Measurements from ENCODE around the gene C19orf47. TPM values are rescaled to one million over a fixed set of nuclear protein-coding genes. Genes with fewer than 3 reads are reported as not detected.

Gene C19orf47
- polyA plus RNA-seq, 3 donors, result 7.6 to 10.2 (median 8.0) TPM

DNA sequence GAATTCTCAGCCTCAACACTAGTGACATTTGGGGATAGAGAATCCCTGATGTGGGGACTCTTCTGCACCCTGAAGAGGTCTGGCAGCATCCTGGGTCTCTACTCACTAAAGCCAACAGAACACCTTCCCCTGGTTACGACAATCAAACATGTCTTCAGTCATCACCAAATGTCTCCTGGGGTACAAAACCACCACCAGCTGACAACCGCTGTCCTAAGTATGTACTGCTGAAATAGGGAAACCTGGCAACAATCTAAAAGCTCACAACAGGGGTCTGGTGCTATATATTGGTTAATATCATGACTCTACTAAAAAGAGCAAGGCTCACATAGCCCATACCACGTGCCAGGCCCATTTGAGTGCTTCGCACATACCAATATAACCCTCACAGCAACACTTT, 76.5 kb downstream of the C19orf47 start:
- H3K4me2 ChIP-seq (replicated peaks; ENCODE audit: extremely low read depth, low read length, poor library complexity, severe bottlenecking), result no peak overlapping the region
- intact Hi-C loops (cut with micrococcal nuclease), result no loop called here
- no peaks in the 10 kb centered on the region for H3K27me3 ChIP-seq (ENCODE audit: control insufficient read depth in 2 of 2, insufficient read depth in 2 of 2, low read length in 2 of 2)
- no peak overlapping the region for H3K4me3 ChIP-seq (replicated peaks in 1 of 3; ENCODE audit: low read depth in 2 of 3, low read length in 3 of 3)
- no peak overlapping the region for H3K27ac Mint-ChIP-seq
- H3K36me3 Mint-ChIP-seq, result peaks cover 31 to 44% of the 10 kb centered on the region in 2 donors
- H3K79me2 ChIP-seq (ENCODE audit: insufficient read depth, low read length), result peaks cover 93% of the 10 kb centered on the region
- TF ChIP-seq, protein P1, sequence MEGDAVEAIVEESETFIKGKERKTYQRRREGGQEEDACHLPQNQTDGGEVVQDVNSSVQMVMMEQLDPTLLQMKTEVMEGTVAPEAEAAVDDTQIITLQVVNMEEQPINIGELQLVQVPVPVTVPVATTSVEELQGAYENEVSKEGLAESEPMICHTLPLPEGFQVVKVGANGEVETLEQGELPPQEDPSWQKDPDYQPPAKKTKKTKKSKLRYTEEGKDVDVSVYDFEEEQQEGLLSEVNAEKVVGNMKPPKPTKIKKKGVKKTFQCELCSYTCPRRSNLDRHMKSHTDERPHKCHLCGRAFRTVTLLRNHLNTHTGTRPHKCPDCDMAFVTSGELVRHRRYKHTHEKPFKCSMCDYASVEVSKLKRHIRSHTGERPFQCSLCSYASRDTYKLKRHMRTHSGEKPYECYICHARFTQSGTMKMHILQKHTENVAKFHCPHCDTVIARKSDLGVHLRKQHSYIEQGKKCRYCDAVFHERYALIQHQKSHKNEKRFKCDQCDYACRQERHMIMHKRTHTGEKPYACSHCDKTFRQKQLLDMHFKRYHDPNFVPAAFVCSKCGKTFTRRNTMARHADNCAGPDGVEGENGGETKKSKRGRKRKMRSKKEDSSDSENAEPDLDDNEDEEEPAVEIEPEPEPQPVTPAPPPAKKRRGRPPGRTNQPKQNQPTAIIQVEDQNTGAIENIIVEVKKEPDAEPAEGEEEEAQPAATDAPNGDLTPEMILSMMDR (IDR thresholded peaks at IDR 0.05), result no peak
- H3K27ac ChIP-seq (ENCODE audit: low read depth in 1 of 2, low read length in 2 of 2), result no peak overlapping the region
- H3K27me3 Mint-ChIP-seq (ENCODE audit: low read depth in 3 of 3), result peaks cover 0 to 3% (median 0%) of the 10 kb centered on the region in 3 donors
- DNase-seq, result no peak
- no peak overlapping the region for H3K4me3 Mint-ChIP-seq
- H4K20me1 ChIP-seq (ENCODE audit: insufficient read depth, low read length), result peaks cover 94% of the 10 kb centered on the region
- H3K4me1 ChIP-seq (ENCODE audit: control insufficient read depth in 1 of 2, insufficient read depth in 2 of 2, low read length in 2 of 2), result peaks cover 9 to 15% of the 10 kb centered on the region in 2 donors
- no peaks in the 10 kb centered on the region for H3K9me3 ChIP-seq (replicated peaks in 1 of 2; ENCODE audit: control insufficient read depth in 1 of 2, insufficient read depth in 1 of 2, low read length in 2 of 2)
- no peak overlapping the region for H2AFZ ChIP-seq (ENCODE audit: insufficient read depth, low read depth, low read length, poor library complexity, severe bottlenecking)
- 100% methylated on average over 3 of the region's 4 CpGs for WGBS (ENCODE audit: insufficient coverage)
- no peak overlapping the region for H3K9ac ChIP-seq (ENCODE audit: insufficient read depth, low read length, poor library complexity, severe bottlenecking)
- peaks cover 5 to 47% of the 10 kb centered on the region in 2 donors for H3K36me3 ChIP-seq (replicated peaks in 1 of 2; ENCODE audit: control insufficient read depth in 1 of 2, insufficient read depth in 2 of 2, low read length in 2 of 2)
- peaks cover 24% of the 10 kb centered on the region for H3K4me1 Mint-ChIP-seq
- no peaks in the 10 kb centered on the region for H3K9me3 Mint-ChIP-seq

DNA sequence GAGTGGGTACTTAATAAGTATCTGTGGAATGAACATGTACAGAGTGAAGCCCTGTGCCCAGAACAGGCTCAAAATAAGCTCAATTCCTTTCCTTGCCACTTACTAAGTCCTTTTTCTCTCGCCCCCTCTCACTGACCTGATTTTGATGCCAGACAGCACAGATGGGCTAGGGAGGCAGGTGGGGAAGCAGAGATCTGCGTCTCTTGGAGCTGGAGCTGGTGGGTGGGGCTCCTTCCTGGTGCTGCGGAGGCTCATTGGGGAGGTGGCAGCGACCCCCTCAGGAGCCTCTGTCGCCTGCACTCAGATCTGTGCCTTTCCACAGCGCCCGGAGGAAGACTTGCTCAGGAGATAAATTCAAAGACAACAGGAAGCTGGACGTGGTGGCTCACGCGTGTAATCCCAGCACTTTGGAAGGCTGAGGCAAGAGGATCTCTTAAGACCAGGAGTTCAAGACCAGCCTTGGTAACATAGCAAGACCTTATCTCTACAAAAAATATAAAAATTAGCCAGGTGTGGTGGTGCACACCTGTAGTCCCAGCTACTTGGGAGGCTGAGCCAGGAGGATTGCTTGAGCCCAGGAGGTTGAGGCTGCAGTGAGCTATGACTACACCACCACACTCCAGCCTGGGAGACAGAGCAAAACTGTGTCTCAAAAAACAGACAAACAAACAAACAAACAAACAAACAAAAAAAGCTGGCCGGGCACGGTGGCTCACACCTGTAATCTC, 77.7 kb downstream of the C19orf47 start:
- no peak overlapping the region for H3K9ac ChIP-seq (ENCODE audit: insufficient read depth, low read length, poor library complexity, severe bottlenecking)
- H3K9me3 ChIP-seq (replicated peaks in 1 of 2; ENCODE audit: control insufficient read depth in 1 of 2, insufficient read depth in 1 of 2, low read length in 2 of 2), result no peaks in the 10 kb centered on the region
- peaks cover 32 to 46% of the 10 kb centered on the region in 2 donors for H3K36me3 Mint-ChIP-seq

More for the DNA sequence above, 77.7 kb downstream of the C19orf47 start:
- intact Hi-C loops (cut with micrococcal nuclease), result no loop called here
- Histone ChIP-seq H3K4me1 (ENCODE audit: control insufficient read depth in 1 of 2, insufficient read depth in 2 of 2, low read length in 2 of 2) (peaks cover 9 to 15% of the 10 kb centered on the region in 2 donors), H3K4me3 (replicated peaks in 1 of 3; ENCODE audit: low read depth in 2 of 3, low read length in 3 of 3) (no peak overlapping the region), H2AFZ (ENCODE audit: insufficient read depth, low read depth, low read length, poor library complexity, severe bottlenecking) (no peak overlapping the region), H3K36me3 (replicated peaks in 1 of 2; ENCODE audit: control insufficient read depth in 1 of 2, insufficient read depth in 2 of 2, low read length in 2 of 2) (peaks cover 11 to 47% of the 10 kb centered on the region in 2 donors), H3K27ac (ENCODE audit: low read depth in 1 of 2, low read length in 2 of 2) (no peak overlapping the region), H4K20me1 (ENCODE audit: insufficient read depth, low read length) (peaks cover 96% of the 10 kb centered on the region), H3K79me2 (ENCODE audit: insufficient read depth, low read length) (peaks cover 95% of the 10 kb centered on the region), H3K27me3 (ENCODE audit: control insufficient read depth in 2 of 2, insufficient read depth in 2 of 2, low read length in 2 of 2) (no peaks in the 10 kb centered on the region), H3K4me2 (replicated peaks; ENCODE audit: extremely low read depth, low read length, poor library complexity, severe bottlenecking) (no peak overlapping the region)
- Mint-ChIP-seq H3K27me3 (ENCODE audit: low read depth in 3 of 3) (peaks cover 0 to 3% (median 0%) of the 10 kb centered on the region in 3 donors), H3K9me3 (no peaks in the 10 kb centered on the region), H3K4me1 (peaks cover 19% of the 10 kb centered on the region), H3K27ac (peak overlapping the region in 3 of 7 donors; percentile 42 to 62 (median 46)), H3K4me3 (no peak overlapping the region)
- TF ChIP-seq, protein P1 (IDR thresholded peaks at IDR 0.05), result no peak
- DNase-seq, result no peak
- 91% methylated on average over 11 of the region's 12 CpGs for WGBS (ENCODE audit: insufficient coverage)

Small RNAs within 50 kb of the gene (small RNA-seq; reads per million reads assigned to genes)
- gene MIR641 (ENCODE audit: insufficient read length, low read depth), result 1.2 reads per million
- not detected for gene MIR6796 (ENCODE audit: insufficient read length, low read depth)
- not detected for gene RF00019 (ENCODE audit: insufficient read length, low read depth)
- not detected for gene RNU6-945P (ENCODE audit: insufficient read length, low read depth)

Other genes starting within 250 kb of the C19orf47 start
- 1 to 10 TPM in 1 of 3 donors, under 1 TPM in 1, not detected in 1; 0.05 to 9.1 TPM for gene MAP3K10, start 157.0 kb downstream of the C19orf47 start, polyA plus RNA-seq
- gene TTC9B, start 130.0 kb downstream of the C19orf47 start, polyA plus RNA-seq, result not detected
- gene CCNP, start 121.7 kb downstream of the C19orf47 start, polyA plus RNA-seq, result under 1 TPM in 1 of 3 donors, not detected in 2; 0.12 TPM
- 100 to 1,000 TPM in 1 of 3 donors, 10 to 100 TPM in 2; 11.4 to 122 (median 16.3) TPM for gene AKT2, start 63.1 kb downstream of the C19orf47 start, polyA plus RNA-seq
- 100 to 1,000 TPM; 168 to 334 (median 170) TPM for gene PLD3, start 298 bp upstream of the C19orf47 start, polyA plus RNA-seq
- under 1 TPM in 1 of 3 donors, not detected in 2; 0.09 TPM for gene HIPK4, start 41.8 kb upstream of the C19orf47 start, polyA plus RNA-seq
- gene PRX, start 65.0 kb upstream of the C19orf47 start, polyA plus RNA-seq, result under 1 TPM in 2 of 3 donors, not detected in 1; 0.13 to 0.76 TPM
- 10 to 100 TPM; 21.0 to 55.9 (median 21.6) TPM for gene SERTAD1, start 77.6 kb upstream of the C19orf47 start, polyA plus RNA-seq
- 10 to 100 TPM; 30.4 to 57.2 (median 49.4) TPM for gene SERTAD3, start 95.9 kb upstream of the C19orf47 start, polyA plus RNA-seq
- gene BLVRB, start 117.3 kb upstream of the C19orf47 start, polyA plus RNA-seq, result 100 to 1,000 TPM; 299 to 625 (median 601) TPM
- gene SPTBN4, start 118.6 kb upstream of the C19orf47 start, polyA plus RNA-seq, result under 1 TPM in 1 of 3 donors, not detected in 2; 0.07 TPM
- 100 to 1,000 TPM; 234 to 324 (median 284) TPM for gene SHKBP1, start 228.5 kb upstream of the C19orf47 start, polyA plus RNA-seq

All from CD14-positive monocyte (primary cell).